Measurements from ENCODE around the gene SERGEF.

The SERGEF gene

GRCh38 chr11:17951685-17952388, 61.0 kb downstream of the SERGEF start:
- DNase-seq (ENCODE audit: low spot score) = no peak

- DNase-seq (ENCODE audit: low spot score) = no peak
Observed at GRCh38 chr11:17950644-17951043, 62.2 kb downstream of the SERGEF start.

DNA sequence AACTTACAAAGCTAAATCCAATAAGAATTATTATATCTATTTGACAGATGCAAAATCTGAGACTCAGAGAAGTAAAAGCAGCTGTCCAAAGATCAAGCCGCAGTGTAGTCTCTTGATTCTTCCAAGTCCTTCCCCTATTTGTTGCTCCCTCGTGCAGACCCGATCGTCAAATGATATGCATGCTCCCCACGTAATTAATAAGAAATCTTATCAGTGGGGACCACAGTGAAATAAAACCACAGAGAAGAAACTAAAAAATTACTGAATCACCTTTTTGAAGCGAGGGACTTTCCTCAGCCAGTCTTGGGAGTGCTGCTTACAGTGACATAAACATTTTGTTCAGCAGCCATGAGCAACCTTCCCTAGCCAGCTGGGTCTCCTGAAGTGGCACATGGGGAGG, 64.6 kb downstream of the SERGEF start:
- no peak for DNase-seq (ENCODE audit: low spot score)

DNA sequence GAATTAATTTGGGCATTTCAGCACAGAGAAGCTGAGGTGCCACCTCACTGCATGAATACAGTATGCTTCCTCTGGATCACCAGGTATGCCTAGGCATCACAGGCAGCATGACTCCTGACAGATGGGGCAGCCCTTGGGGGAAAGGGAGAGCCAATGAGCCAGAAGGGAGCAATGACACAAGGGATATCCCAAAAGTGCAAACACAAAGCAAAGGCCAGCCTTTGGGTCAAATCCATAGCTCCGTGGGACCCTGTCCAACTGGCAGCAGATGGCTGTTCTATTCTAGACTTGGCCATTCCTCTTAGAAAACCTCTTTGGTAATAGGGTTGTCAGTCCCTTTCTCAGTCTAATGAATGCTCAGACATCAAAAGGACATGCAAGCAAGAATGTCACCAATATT, 73.3 kb downstream of the SERGEF start:
- DNase-seq (ENCODE audit: low spot score) = no peak

DNA sequence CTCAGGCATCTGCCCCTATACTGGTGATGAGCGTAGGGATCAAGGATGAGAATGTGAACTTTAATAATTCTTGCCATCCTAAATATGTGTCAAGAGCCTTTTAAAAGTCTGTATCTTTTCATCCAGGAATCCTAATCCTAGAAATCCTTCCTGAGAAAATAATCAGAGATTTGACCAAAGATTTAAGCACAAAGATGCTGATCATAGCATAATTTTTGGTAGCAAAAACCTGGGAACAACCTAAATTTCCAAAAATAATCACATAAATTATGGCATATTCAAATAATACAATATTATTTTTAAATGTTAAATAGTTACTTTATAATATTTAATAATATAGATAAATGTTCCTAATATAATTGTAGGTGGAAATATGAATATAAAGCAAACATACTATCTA, 76.1 kb downstream of the SERGEF start:
- no peak for DNase-seq (ENCODE audit: low spot score)

DNA sequence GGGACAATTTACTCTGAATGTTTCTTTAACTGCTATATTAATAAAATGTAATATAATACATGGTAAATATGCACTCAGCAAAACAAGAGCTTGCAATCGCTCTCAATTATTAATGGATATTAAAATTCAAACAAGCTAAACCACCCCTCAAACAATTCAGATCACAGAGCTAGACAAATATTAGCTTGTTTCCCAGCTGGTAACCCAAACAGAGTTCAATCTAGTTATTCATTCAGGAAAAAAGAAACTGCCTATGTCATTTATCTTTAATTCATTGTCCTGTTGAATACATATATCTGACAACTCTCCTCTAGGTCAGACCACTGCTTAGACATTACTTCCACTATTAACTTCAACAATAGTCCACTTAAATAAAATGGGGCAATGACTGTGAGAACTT, 78.7 kb downstream of the SERGEF start:
- no peak for DNase-seq (ENCODE audit: low spot score)

GRCh38 chr11:17933708-17934107, 79.1 kb downstream of the SERGEF start:
- DNase-seq (ENCODE audit: low spot score) = no peak

- no peak for DNase-seq (ENCODE audit: low spot score)
Observed at GRCh38 chr11:17932472-17932871, 80.4 kb downstream of the SERGEF start.

DNA sequence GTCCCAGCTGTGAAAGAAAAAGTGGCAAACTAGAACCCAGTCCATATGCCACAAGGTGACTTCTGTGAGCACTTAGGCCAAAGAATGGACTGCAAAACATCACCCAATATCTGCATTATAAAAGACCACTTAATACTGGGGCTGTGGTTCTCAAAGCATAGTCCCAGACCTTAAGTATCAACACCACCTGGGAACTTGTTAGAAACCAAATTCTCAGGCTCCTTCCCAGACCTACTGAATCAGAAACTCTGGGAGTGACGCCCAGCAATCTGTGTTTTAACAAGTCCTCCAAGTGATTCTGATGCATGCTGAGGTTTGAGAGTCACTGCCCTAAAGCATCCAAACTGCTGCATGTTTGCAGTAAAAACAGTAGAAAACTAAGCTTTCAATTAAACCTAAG, 81.3 kb downstream of the SERGEF start:
- DNase-seq (ENCODE audit: low spot score) = no peak

DNA sequence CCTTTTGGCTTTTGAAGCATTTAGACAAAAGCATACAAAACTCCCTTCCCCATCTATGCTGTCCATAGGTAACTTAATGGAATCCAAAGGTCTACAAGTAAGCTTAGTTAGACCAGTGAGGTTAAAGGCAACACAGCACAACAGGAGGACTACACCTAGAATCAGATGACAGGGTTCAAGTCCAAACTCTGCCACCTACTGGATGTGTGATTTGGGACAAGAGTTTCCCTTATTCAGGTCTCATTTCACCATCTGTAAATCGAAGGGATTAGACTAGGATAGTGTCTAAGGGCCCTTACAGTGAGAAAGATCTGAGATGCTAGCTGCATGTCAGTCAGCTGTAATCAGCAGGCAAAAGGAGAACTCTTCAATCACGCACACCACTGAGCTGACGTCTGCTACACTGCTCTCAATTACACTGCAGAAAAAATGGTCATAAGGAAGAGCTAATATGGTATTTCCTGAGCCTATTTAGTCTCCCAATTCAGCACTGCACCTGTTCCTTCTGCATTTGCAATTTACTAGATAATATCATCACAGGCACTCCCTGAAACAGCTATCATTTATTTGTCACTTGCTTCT, 82.2 kb downstream of the SERGEF start:
- no peak for DNase-seq (ENCODE audit: low spot score)

DNA sequence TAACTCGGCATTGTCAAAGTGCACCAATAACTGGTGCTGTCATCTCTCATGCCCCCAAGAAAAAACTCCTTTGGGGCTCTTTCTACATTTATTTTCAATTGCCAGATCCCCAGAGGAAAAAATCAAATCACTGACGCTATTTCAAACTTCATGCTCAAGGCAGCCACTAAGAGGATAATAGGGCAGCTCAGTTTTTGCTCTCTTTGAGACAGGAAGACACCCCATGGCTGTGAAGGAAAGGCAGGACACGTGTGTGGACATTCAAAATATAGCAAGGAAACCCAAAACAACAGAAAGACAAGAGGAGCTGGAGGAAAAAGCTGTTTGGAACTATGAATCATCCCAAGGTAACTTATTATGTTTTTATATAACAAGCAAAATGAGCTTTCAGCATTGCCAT, 83.7 kb downstream of the SERGEF start:
- DNase-seq (ENCODE audit: low spot score) = no peak

GRCh38 chr11:17927681-17928343, 85.0 kb downstream of the SERGEF start:
- DNase-seq (ENCODE audit: low spot score) = no peak

GRCh38 chr11:17927041-17927440, 85.8 kb downstream of the SERGEF start:
- no peak for DNase-seq (ENCODE audit: low spot score)

DNA sequence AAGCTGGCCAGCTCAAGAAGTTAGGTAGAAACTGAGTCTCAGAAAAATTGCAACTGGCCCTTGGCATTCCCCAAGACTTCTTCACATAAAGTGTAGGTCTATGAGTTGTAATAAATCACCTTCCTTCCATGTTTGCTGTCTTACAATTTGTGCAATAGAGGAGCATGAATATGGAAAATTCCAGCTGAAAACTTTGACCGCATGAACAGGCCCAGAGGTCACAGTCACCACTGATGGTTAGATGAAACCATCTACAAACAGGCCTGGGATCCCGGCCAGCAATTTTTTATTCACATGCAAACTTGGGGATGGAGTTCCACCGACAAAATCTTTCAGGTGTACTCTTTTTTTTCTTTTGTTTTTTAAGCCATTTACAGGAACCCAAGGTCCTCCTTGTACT, 88.1 kb downstream of the SERGEF start:
- DNase-seq (ENCODE audit: low spot score) = no peak

- no peak for DNase-seq (ENCODE audit: low spot score)
Observed at GRCh38 chr11:17923217-17923616, 89.6 kb downstream of the SERGEF start.

GRCh38 chr11:17922416-17922788, 90.4 kb downstream of the SERGEF start:
- DNase-seq (ENCODE audit: low spot score) = no peak

GRCh38 chr11:17921659-17922415, 91.0 kb downstream of the SERGEF start:
- DNase-seq (ENCODE audit: low spot score) = no peak

DNA sequence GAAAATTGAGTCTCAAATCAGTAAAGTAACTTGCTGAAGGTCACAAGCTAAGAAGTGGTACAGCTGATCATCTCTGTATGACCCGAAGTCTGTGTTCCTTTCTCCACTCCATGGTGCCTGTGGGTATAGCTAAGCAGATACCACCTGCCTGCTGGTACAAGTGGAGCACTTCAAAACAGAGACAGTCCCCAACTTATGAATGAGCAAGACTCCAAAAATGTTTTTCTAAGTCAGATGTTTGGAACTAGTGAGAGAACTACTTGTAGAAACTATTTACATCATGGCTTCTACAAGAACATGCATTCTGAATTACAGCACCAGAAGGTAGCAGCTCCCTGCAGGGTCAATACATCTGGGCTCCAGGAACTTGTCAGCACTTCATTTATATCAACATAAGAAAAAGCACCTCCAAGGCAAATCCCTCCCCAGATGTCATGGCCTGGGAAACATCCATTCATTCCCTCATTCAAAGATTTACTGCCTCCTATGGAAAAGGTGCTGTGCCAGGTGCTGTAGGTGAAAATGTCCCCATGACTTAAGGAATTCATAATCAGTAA, 94.7 kb downstream of the SERGEF start:
- no peak for DNase-seq (ENCODE audit: low spot score)

GRCh38 chr11:17917556-17917955, 95.3 kb downstream of the SERGEF start:
- DNase-seq (ENCODE audit: low spot score) = no peak

DNA sequence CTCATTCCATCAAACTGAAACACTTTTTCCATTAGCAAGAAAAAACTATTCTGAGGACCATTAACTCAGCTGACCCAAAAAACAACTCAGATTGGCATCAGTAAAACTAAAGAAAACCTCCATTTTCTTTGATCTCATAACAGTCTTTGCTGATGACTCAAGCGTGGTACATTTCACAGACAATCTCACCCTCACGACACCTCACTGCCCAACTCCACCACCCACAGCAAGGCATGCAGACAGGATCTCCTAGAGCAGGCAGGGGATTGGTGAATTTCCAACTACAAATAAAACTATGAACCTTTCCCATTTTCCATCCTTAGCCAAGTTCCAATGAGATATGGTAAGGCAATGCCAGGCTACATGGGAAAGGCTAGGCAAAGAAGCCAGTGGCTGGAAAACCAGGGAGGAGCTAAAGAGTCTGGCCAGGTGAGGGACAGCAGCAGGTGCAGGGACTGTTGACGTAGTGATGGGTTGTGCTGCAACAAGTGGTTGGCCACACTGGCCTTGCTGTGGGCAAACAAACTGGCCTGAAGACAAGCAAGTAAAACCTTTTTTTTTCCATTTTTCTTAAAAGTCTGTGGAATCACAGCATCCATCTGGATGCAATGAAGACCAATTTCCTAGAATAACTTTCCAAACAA, 97.2 kb downstream of the SERGEF start:
- DNase-seq (ENCODE audit: low spot score) = peak; percentile 16

DNA sequence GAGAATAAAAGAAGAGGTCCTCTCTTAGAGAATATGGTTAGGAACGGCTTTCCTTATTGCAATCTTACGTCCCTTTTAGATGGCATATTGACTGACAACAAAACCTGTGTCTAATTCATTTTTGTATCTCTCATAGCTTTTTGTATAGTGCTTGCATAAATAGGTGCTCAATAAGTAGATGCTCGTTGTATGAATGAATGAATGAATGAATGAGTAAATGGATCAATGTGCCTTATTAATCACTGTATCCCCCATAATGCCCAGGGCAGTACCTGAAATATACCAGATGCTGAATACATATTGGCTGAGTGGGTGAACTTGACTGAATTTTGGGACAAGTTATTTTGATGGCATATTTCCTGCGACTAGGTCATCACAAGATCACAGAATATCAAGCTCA, 97.9 kb downstream of the SERGEF start:
- DNase-seq (ENCODE audit: low spot score) = no peak

DNA sequence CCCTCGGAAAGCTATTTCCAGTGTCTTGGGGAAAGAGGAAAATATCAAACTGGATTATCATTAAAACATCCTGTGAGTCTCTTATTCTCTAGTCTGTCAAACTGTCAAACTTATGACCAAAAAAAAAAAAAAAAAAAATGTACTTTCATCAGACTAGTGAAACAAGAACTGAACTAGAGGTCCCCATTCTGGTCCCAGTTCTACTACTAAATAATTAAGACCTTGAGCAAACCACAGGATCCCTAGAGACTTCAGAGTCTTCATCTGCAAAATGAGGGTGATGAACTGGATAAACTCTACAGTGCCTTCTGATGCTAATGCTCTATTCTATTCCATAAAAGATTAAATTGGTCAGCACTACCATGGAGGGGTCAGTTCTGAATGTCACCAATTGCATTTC, 105.8 kb downstream of the SERGEF start:
- no peak for DNase-seq (ENCODE audit: low spot score)
